ENCODE results near the gene FAM180A. TPM values are rescaled to one million over a fixed set of nuclear protein-coding genes. Genes with fewer than 3 reads are reported as not detected.

FAM180A gene
- total RNA-seq, 2 experiments from 2014 or later, result not detected

- Histone ChIP-seq H3K27ac (ENCODE audit: low read depth, low read length, poor library complexity, severe bottlenecking) (no peak overlapping the region), H2AFZ (ENCODE audit: low read length) (no peak overlapping the region), H3K79me2 (ENCODE audit: insufficient read depth, low read depth, low read length) (no peaks in the 10 kb centered on the region), H3K9me3 (ENCODE audit: low read length) (no peaks in the 10 kb centered on the region), H3K36me3 (ENCODE audit: insufficient read depth, low read length) (no peaks in the 10 kb centered on the region), H3K4me2 (ENCODE audit: low read length) (no peak overlapping the region), H3K4me1 (ENCODE audit: insufficient read depth, low read length, poor library complexity, severe bottlenecking) (no peaks in the 10 kb centered on the region), H3K4me3 (ENCODE audit: low read depth, low read length, poor library complexity, severe bottlenecking) (no peak overlapping the region), H3K9me2 (ENCODE audit: insufficient read depth, low read length) (no peaks in the 10 kb centered on the region), H4K20me1 (ENCODE audit: insufficient read depth, low read length) (no peaks in the 10 kb centered on the region)
- POLR2A ChIA-PET, result interaction anchor here (0.9 kb wide), 2 partner anchors 9 to 10 kb away, joined by 3 read pairs; no protein-coding TSS in a partner anchor
- no TSS peak for BruUV-seq (replicated peaks)
- TF ChIP-seq EZH2phosphoT487 (IDR thresholded peaks at IDR 0.05; ENCODE audit: borderline replicate concordance, low read depth, low read length), result no peak
- TF ChIP-seq CTCF (conservative IDR thresholded peaks at IDR 0.05; ENCODE audit: low read length), result no peak
- DNase-seq (ENCODE audit: low spot score), result no peak
- CTCF ChIA-PET (ENCODE audit: unreplicated experiment), result no interaction called here
- intact Hi-C loops (cut with micrococcal nuclease; ENCODE audit: unreplicated experiment), result no loop called here
Measured at GRCh38 chr7:135683609-135684008, 65.0 kb downstream of the FAM180A start.

GRCh38 chr7:135682191-135682590, 66.4 kb downstream of the FAM180A start:
- Histone ChIP-seq H2AFZ (ENCODE audit: low read length) (no peak overlapping the region), H3K27ac (ENCODE audit: low read depth, low read length, poor library complexity, severe bottlenecking) (no peak overlapping the region), H3K79me2 (ENCODE audit: insufficient read depth, low read depth, low read length) (no peaks in the 10 kb centered on the region), H3K4me2 (ENCODE audit: low read length) (no peak overlapping the region), H3K36me3 (ENCODE audit: insufficient read depth, low read length) (peaks cover 5% of the 10 kb centered on the region; the same call in 1 of the 2 replicates), H3K9me3 (ENCODE audit: low read length) (no peaks in the 10 kb centered on the region), H4K20me1 (ENCODE audit: insufficient read depth, low read length) (no peaks in the 10 kb centered on the region), H3K4me3 (ENCODE audit: low read depth, low read length, poor library complexity, severe bottlenecking) (no peak overlapping the region), H3K9me2 (ENCODE audit: insufficient read depth, low read length) (no peaks in the 10 kb centered on the region), H3K4me1 (ENCODE audit: insufficient read depth, low read length, poor library complexity, severe bottlenecking) (no peaks in the 10 kb centered on the region)
- CTCF ChIA-PET (ENCODE audit: unreplicated experiment), result interaction anchor here (0.5 kb wide), 1 partner anchor 37 kb away, joined by 4 read pairs; no protein-coding TSS in a partner anchor
- intact Hi-C loops (cut with micrococcal nuclease; ENCODE audit: unreplicated experiment), result no loop called here
- POLR2A ChIA-PET, result interaction anchor here (0.7 kb wide), 1 partner anchor 93 kb away, joined by 3 read pairs; no protein-coding TSS in a partner anchor
- TF ChIP-seq CTCF (conservative IDR thresholded peaks at IDR 0.05; ENCODE audit: low read length), result no peak
- no peak for TF ChIP-seq EZH2phosphoT487 (IDR thresholded peaks at IDR 0.05; ENCODE audit: borderline replicate concordance, low read depth, low read length)
- no peak for DNase-seq (ENCODE audit: low spot score)
- BruUV-seq (replicated peaks), result no TSS peak

GRCh38 chr7:135681762-135682161, 66.9 kb downstream of the FAM180A start:
- no peaks in the 10 kb centered on the region for H4K20me1 ChIP-seq (ENCODE audit: insufficient read depth, low read length)
- POLR2A ChIA-PET, result interaction anchor here (0.7 kb wide), 1 partner anchor 93 kb away, joined by 3 read pairs; no protein-coding TSS in a partner anchor
- no peaks in the 10 kb centered on the region for H3K4me1 ChIP-seq (ENCODE audit: insufficient read depth, low read length, poor library complexity, severe bottlenecking)
- H3K27ac ChIP-seq (ENCODE audit: low read depth, low read length, poor library complexity, severe bottlenecking), result no peak overlapping the region
- no peaks in the 10 kb centered on the region for H3K79me2 ChIP-seq (ENCODE audit: insufficient read depth, low read depth, low read length)
- DNase-seq (ENCODE audit: low spot score), result no peak
- no TSS peak for BruUV-seq (replicated peaks)
- H3K36me3 ChIP-seq (ENCODE audit: insufficient read depth, low read length), result peaks cover 5% of the 10 kb centered on the region; the same call in 1 of the 2 replicates
- no peaks in the 10 kb centered on the region for H3K9me2 ChIP-seq (ENCODE audit: insufficient read depth, low read length)
- no peak overlapping the region for H3K4me3 ChIP-seq (ENCODE audit: low read depth, low read length, poor library complexity, severe bottlenecking)
- intact Hi-C loops (cut with micrococcal nuclease; ENCODE audit: unreplicated experiment), result no loop called here
- H2AFZ ChIP-seq (ENCODE audit: low read length), result no peak overlapping the region
- H3K9me3 ChIP-seq (ENCODE audit: low read length), result no peaks in the 10 kb centered on the region
- no peak for TF ChIP-seq EZH2phosphoT487 (IDR thresholded peaks at IDR 0.05; ENCODE audit: borderline replicate concordance, low read depth, low read length)
- TF ChIP-seq CTCF (conservative IDR thresholded peaks at IDR 0.05; ENCODE audit: low read length), result no peak
- CTCF ChIA-PET (ENCODE audit: unreplicated experiment), result interaction anchor here (0.5 kb wide), 1 partner anchor 36 kb away, joined by 4 read pairs; no protein-coding TSS in a partner anchor
- H3K4me2 ChIP-seq (ENCODE audit: low read length), result no peak overlapping the region
